ENCODE measurements around the gene VSNL1. TPM values are rescaled to one million over a fixed set of nuclear protein-coding genes. Genes with fewer than 3 reads are reported as not detected.

VSNL1 gene
- total RNA-seq, 1 donor from 2014 or later, result 0.13 TPM

- no peaks in the 10 kb centered on the region for H3K27me3 ChIP-seq (ENCODE audit: control insufficient read depth, insufficient read depth, low read length)
- no peak overlapping the region for H3K4me3 ChIP-seq (ENCODE audit: low read depth, low read length)
- H3K36me3 ChIP-seq (ENCODE audit: control insufficient read depth, insufficient read depth, low read length), result peaks cover 2% of the 10 kb centered on the region
- no peak for DNase-seq (ENCODE audit: low read depth)
- no peak for TF ChIP-seq CTCF (IDR thresholded peaks at IDR 0.05; ENCODE audit: insufficient read depth, low read length, poor library complexity, severe bottlenecking)
These were observed 121.0 kb downstream of the VSNL1 start for GRCh38 chr2:17661460-17661859.

- TF ChIP-seq CTCF (IDR thresholded peaks at IDR 0.05; ENCODE audit: insufficient read depth, low read length, poor library complexity, severe bottlenecking), result no peak
- H3K4me3 ChIP-seq (ENCODE audit: low read depth, low read length), result no peak overlapping the region
These were observed 122.2 kb downstream of the VSNL1 start for GRCh38 chr2:17662723-17663122.

GRCh38 chr2:17664534-17664933, 124.0 kb downstream of the VSNL1 start:
- H3K27me3 ChIP-seq (ENCODE audit: control insufficient read depth, insufficient read depth, low read length), result no peaks in the 10 kb centered on the region
- no peak for TF ChIP-seq CTCF (IDR thresholded peaks at IDR 0.05; ENCODE audit: insufficient read depth, low read length, poor library complexity, severe bottlenecking)
- H3K4me3 ChIP-seq (ENCODE audit: low read depth, low read length), result no peak overlapping the region
- no peak for DNase-seq (ENCODE audit: low read depth)
- H3K36me3 ChIP-seq (ENCODE audit: control insufficient read depth, insufficient read depth, low read length), result peaks cover 2% of the 10 kb centered on the region

More at GRCh38 chr2:17662723-17663122, 122.2 kb downstream of the VSNL1 start:
- DNase-seq (ENCODE audit: low read depth), result no peak
- Histone ChIP-seq H3K27me3 (ENCODE audit: control insufficient read depth, insufficient read depth, low read length) (no peaks in the 10 kb centered on the region), H3K36me3 (ENCODE audit: control insufficient read depth, insufficient read depth, low read length) (peaks cover 2% of the 10 kb centered on the region)

GRCh38 chr2:17667898-17668297, 127.4 kb downstream of the VSNL1 start:
- DNase-seq (ENCODE audit: low read depth), result no peak
- TF ChIP-seq CTCF (IDR thresholded peaks at IDR 0.05; ENCODE audit: insufficient read depth, low read length, poor library complexity, severe bottlenecking), result no peak
- H3K4me3 ChIP-seq (ENCODE audit: low read depth, low read length), result no peak overlapping the region
- no peaks in the 10 kb centered on the region for H3K36me3 ChIP-seq (ENCODE audit: control insufficient read depth, insufficient read depth, low read length)
- H3K27me3 ChIP-seq (ENCODE audit: control insufficient read depth, insufficient read depth, low read length), result no peaks in the 10 kb centered on the region

GRCh38 chr2:17672583-17673317, 132.3 kb downstream of the VSNL1 start:
- no peak for DNase-seq (ENCODE audit: low read depth)
- no peak overlapping the region for H3K4me3 ChIP-seq (ENCODE audit: low read depth, low read length)
- H3K36me3 ChIP-seq (ENCODE audit: control insufficient read depth, insufficient read depth, low read length), result no peaks in the 10 kb centered on the region

More at GRCh38 chr2:17672583-17673317, 132.3 kb downstream of the VSNL1 start:
- H3K27me3 ChIP-seq (ENCODE audit: control insufficient read depth, insufficient read depth, low read length), result no peaks in the 10 kb centered on the region
- no peak for TF ChIP-seq CTCF (IDR thresholded peaks at IDR 0.05; ENCODE audit: insufficient read depth, low read length, poor library complexity, severe bottlenecking)
